Measurements from ENCODE around the gene AK9. TPM values are rescaled to one million over a fixed set of nuclear protein-coding genes. Genes with fewer than 3 reads are reported as not detected.
"Not testable (repeated sequence)": the region's sequence is repeated elsewhere in the genome, so short reads cannot be mapped to it uniquely, and the experiment has no call there.

AK9 gene
- total RNA-seq, 1 donor from 2014 or later: 4.8 TPM

- Mint-ChIP-seq H3K27me3 (ENCODE audit: low read depth) (no peaks in the 10 kb centered on the region), H3K4me3 (no peak overlapping the region), H3K9me3 (no peaks in the 10 kb centered on the region), H3K36me3 (ENCODE audit: low read depth) (peaks cover 4% of the 10 kb centered on the region), H3K4me1 (no peaks in the 10 kb centered on the region), H3K27ac (ENCODE audit: unreplicated experiment) (no peak overlapping the region)
- peak; percentile 47 for TF ChIP-seq CTCF (conservative IDR thresholded peaks at IDR 0.05)
- DNase-seq (ENCODE audit: low read depth, low spot score): no peak
Measured at GRCh38 chr6:109527989-109528388, 163.0 kb downstream of the AK9 start.

- Mint-ChIP-seq H3K4me3 (no peak overlapping the region), H3K27me3 (ENCODE audit: low read depth) (no peaks in the 10 kb centered on the region), H3K9me3 (no peaks in the 10 kb centered on the region), H3K4me1 (no peaks in the 10 kb centered on the region), H3K27ac (ENCODE audit: unreplicated experiment) (no peak overlapping the region), H3K36me3 (ENCODE audit: low read depth) (peaks cover 4% of the 10 kb centered on the region)
- DNase-seq (ENCODE audit: low read depth, low spot score): peak; percentile 65
- peak; percentile 75 for TF ChIP-seq CTCF (conservative IDR thresholded peaks at IDR 0.05)
Measured at GRCh38 chr6:109526905-109527628, 163.9 kb downstream of the AK9 start.

GRCh38 chr6:109524129-109524528 lies 166.9 kb downstream of the AK9 start:
- TF ChIP-seq CTCF (conservative IDR thresholded peaks at IDR 0.05): no peak
- DNase-seq (ENCODE audit: low read depth, low spot score): no peak
- Mint-ChIP-seq H3K9me3 (no peaks in the 10 kb centered on the region), H3K27me3 (ENCODE audit: low read depth) (no peaks in the 10 kb centered on the region), H3K4me1 (no peaks in the 10 kb centered on the region), H3K27ac (ENCODE audit: unreplicated experiment) (no peak overlapping the region), H3K36me3 (ENCODE audit: low read depth) (peaks cover 4% of the 10 kb centered on the region), H3K4me3 (no peak overlapping the region)

GRCh38 chr6:109523478-109523877 lies 167.5 kb downstream of the AK9 start:
- Mint-ChIP-seq H3K9me3 (no peaks in the 10 kb centered on the region), H3K36me3 (ENCODE audit: low read depth) (peaks cover 4% of the 10 kb centered on the region), H3K4me1 (no peaks in the 10 kb centered on the region), H3K4me3 (no peak overlapping the region), H3K27me3 (ENCODE audit: low read depth) (no peaks in the 10 kb centered on the region), H3K27ac (ENCODE audit: unreplicated experiment) (no peak overlapping the region)
- TF ChIP-seq CTCF (conservative IDR thresholded peaks at IDR 0.05): no peak
- no peak for DNase-seq (ENCODE audit: low read depth, low spot score)

- TF ChIP-seq CTCF (conservative IDR thresholded peaks at IDR 0.05): no peak
- no peaks in the 10 kb centered on the region for H3K9me3 Mint-ChIP-seq
Measured at GRCh38 chr6:109521080-109521479, 169.9 kb downstream of the AK9 start.

GRCh38 chr6:109519647-109520046 lies 171.4 kb downstream of the AK9 start:
- H3K4me3 Mint-ChIP-seq; H3K27ac Mint-ChIP-seq (ENCODE audit: unreplicated experiment); H3K4me1 Mint-ChIP-seq: not testable (repeated sequence)

More at GRCh38 chr6:109521080-109521479, 169.9 kb downstream of the AK9 start:
- H3K4me3 Mint-ChIP-seq: no peak overlapping the region
- H3K27me3 Mint-ChIP-seq (ENCODE audit: low read depth): no peaks in the 10 kb centered on the region
- no peak overlapping the region for H3K27ac Mint-ChIP-seq (ENCODE audit: unreplicated experiment)
- peaks cover 4% of the 10 kb centered on the region for H3K36me3 Mint-ChIP-seq (ENCODE audit: low read depth)
- no peaks in the 10 kb centered on the region for H3K4me1 Mint-ChIP-seq
- no peak for DNase-seq (ENCODE audit: low read depth, low spot score)

More at GRCh38 chr6:109519647-109520046, 171.4 kb downstream of the AK9 start:
- H3K36me3 Mint-ChIP-seq (ENCODE audit: low read depth); DNase-seq (ENCODE audit: low read depth, low spot score); H3K9me3 Mint-ChIP-seq; H3K27me3 Mint-ChIP-seq (ENCODE audit: low read depth): not testable (repeated sequence)

Data from neural crest cell (in vitro differentiated cells).